Lower leg skin (tissue), 3 donors: ENCODE data around the gene PRSS8.

Experiments
- CTCF ChIP-seq, 3 donors: fragments of 450-650 bp; IDR thresholded peaks; one replicate each; pipeline ENCODE4 v1.5.1; 2016; ENCODE audit warnings: antibody characterized with exemption in 3 of 3, mild to moderate bottlenecking in 3 of 3, moderate library complexity in 2 of 3
- POLR2A ChIP-seq, 2 donors: fragments of 450-650 bp; IDR thresholded peaks; one replicate each; pipeline ENCODE4 v1.6.1; 2016 to 2017; ENCODE audit warnings: antibody characterized with exemption in 2 of 2, mild to moderate bottlenecking in 1 of 2, moderate library complexity in 1 of 2

GRCh38 chr16:31113121-31114120 is 22.1 kb downstream of the PRSS8 start:
- TF ChIP-seq POLR2A (IDR thresholded peaks at IDR 0.05) (no peak), CTCF (IDR thresholded peaks at IDR 0.05) (no peak)
